Tibial artery (tissue), 4 donors: ENCODE measurements around the gene CD200R1L.
"Not testable (repeated sequence)": the region's sequence is repeated elsewhere in the genome, so short reads cannot be mapped to it uniquely, and the experiment has no call there.

Experiments used
- DNase-seq, 2 donors: peaks; one replicate each; pipeline ENCODE4 v3.0.0-alpha.2; 2019
- H3K27ac ChIP-seq, 2 donors: fragments of 200-600 bp; sonication (generic) in 1 of 2; 1 replicate in 1 of 2; 2 replicates in 1 of 2; pipeline ENCODE4 v1.5.1; 2018 to 2019; ENCODE audit warnings: mild to moderate bottlenecking in 1 of 2
- H3K27me3 ChIP-seq, 2 donors: fragments of 200-600 bp; sonication (generic) in 1 of 2; one replicate each; pipeline versions ENCODE4 v1.5.1 to v1.6.0; 2016 to 2019
- H3K36me3 ChIP-seq, 3 donors: fragments of 200-600 bp; sonication (generic) in 2 of 3; one replicate each; pipeline ENCODE4 v1.5.1; 2016 to 2019; ENCODE audit warnings: mild to moderate bottlenecking in 2 of 3
- H3K4me1 ChIP-seq, 4 donors: fragments of 200-600 bp; sonication (generic) in 2 of 4; 1 replicate in 3 of 4; 2 replicates in 1 of 4; pipeline ENCODE4 v1.5.1; 2016 to 2019
- H3K4me3 ChIP-seq, 2 donors: fragments of 200-600 bp; sonication (generic) in 1 of 2; 1 replicate in 1 of 2; 2 replicates in 1 of 2; pipeline ENCODE4 v1.5.1; 2018 to 2019; ENCODE audit warnings: mild to moderate bottlenecking in 2 of 2
- H3K9me3 ChIP-seq, 3 donors: fragments of 200-600 bp; sonication (generic) in 1 of 3; one replicate each; pipeline ENCODE4 v1.5.1; 2016 to 2019
- intact Hi-C: fragments of 100-400 bp; cut with DNase I; formaldehyde crosslinking; loops from one replicate; pipeline ENCODE4 v1.15.0; 2023; ENCODE audit warnings: low total_unique reads
- TF ChIP-seq, protein P1 (sequence below), 2 experiments: fragments of 200-600 bp in 1 of 2; fragments of 450-650 bp in 1 of 2; IDR thresholded peaks; one replicate each; pipeline ENCODE4 v1.5.1; 2017 to 2019; ENCODE audit warnings: antibody characterized with exemption in 2 of 2, mild to moderate bottlenecking in 1 of 2, moderate library complexity in 1 of 2

Gene CD200R1L

DNA sequence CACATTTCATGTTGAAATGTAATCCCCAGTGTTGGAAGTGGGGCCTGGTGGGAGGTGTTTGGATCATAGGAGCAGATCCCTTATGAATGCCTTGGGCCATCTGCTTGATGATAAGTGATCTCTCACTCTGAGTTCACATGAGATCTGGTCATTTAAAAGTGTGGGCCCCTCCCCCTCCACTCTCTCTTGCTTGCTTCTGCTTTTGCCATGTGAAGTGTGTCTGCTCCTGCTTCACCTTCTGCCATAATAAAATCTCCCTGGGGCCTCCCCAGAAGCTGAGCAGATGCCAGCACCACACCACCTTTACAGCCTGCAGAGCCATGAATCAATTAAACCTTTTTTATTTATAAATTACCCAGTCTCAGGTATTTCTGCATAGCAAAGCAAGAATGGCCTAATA is 14.2 kb upstream of the CD200R1L start:
- Histone ChIP-seq H3K27me3 (no peaks in the 10 kb centered on the region), H3K4me1 (no peaks in the 10 kb centered on the region), H3K36me3 (no peaks in the 10 kb centered on the region), H3K27ac (no peak overlapping the region), H3K4me3 (no peak overlapping the region), H3K9me3 (peaks cover 0 to 11% (median 0%) of the 10 kb centered on the region in 3 donors)
- no peak for DNase-seq
- intact Hi-C loops = no loop called here
- TF ChIP-seq, protein P1, sequence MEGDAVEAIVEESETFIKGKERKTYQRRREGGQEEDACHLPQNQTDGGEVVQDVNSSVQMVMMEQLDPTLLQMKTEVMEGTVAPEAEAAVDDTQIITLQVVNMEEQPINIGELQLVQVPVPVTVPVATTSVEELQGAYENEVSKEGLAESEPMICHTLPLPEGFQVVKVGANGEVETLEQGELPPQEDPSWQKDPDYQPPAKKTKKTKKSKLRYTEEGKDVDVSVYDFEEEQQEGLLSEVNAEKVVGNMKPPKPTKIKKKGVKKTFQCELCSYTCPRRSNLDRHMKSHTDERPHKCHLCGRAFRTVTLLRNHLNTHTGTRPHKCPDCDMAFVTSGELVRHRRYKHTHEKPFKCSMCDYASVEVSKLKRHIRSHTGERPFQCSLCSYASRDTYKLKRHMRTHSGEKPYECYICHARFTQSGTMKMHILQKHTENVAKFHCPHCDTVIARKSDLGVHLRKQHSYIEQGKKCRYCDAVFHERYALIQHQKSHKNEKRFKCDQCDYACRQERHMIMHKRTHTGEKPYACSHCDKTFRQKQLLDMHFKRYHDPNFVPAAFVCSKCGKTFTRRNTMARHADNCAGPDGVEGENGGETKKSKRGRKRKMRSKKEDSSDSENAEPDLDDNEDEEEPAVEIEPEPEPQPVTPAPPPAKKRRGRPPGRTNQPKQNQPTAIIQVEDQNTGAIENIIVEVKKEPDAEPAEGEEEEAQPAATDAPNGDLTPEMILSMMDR (IDR thresholded peaks at IDR 0.05) = no peak

DNA sequence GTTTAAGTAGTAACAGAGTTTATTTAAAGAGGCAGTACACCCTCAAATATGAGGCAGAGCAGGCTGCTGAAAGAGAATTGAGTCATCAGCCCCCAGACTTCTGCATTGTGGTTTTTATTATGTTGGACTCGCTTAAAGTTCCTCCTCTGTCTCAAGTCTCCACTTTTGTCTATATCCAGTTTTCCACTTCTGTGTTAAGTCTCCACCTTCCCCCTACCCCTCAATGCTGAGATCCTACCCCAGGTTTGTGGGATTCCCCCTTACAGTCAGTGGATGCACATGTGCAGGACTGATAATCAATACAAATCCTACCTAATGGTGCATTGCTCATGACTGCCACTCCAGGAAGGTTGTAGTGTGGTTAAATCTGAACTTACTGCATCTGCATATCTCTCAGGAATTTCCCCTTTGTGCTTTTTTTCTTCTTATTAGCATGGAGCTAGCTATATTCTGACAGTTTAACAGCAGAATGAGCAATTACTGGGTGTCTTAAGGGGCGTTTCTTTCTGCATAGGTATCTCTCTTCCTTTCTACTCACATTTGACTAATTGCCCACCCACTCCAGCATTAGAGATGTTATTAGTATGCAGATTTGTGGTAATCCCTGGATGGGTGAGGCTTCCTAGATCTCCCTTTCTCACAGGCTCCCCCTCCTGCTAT is 11.9 kb upstream of the CD200R1L start:
- TF ChIP-seq, protein P1 (IDR thresholded peaks at IDR 0.05) = no peak
- Histone ChIP-seq H3K4me3 (no peak overlapping the region), H3K27ac (no peak overlapping the region), H3K27me3 (no peaks in the 10 kb centered on the region), H3K4me1 (no peaks in the 10 kb centered on the region), H3K9me3 (peaks cover 0 to 11% (median 0%) of the 10 kb centered on the region in 3 donors), H3K36me3 (no peaks in the 10 kb centered on the region)
- intact Hi-C loops = no loop called here
- DNase-seq = no peak

GRCh38 chr3:112857526-112857925 is 10.9 kb upstream of the CD200R1L start:
- H3K27ac ChIP-seq = no peak overlapping the region
- H3K27me3 ChIP-seq = no peaks in the 10 kb centered on the region

GRCh38 chr3:112856537-112856936 is 9.9 kb upstream of the CD200R1L start:
- no peak overlapping the region for H3K27ac ChIP-seq
- no peaks in the 10 kb centered on the region for H3K27me3 ChIP-seq
- no peaks in the 10 kb centered on the region for H3K36me3 ChIP-seq
- DNase-seq = no peak
- H3K9me3 ChIP-seq = peaks cover 0 to 11% (median 0%) of the 10 kb centered on the region in 3 donors
- intact Hi-C loops = no loop called here
- H3K4me1 ChIP-seq = no peaks in the 10 kb centered on the region
- H3K4me3 ChIP-seq = no peak overlapping the region
- TF ChIP-seq, protein P1 (IDR thresholded peaks at IDR 0.05) = no peak

More at GRCh38 chr3:112857526-112857925, 10.9 kb upstream of the CD200R1L start:
- peaks cover 0 to 11% (median 0%) of the 10 kb centered on the region in 3 donors for H3K9me3 ChIP-seq
- H3K36me3 ChIP-seq = no peaks in the 10 kb centered on the region
- H3K4me1 ChIP-seq = no peaks in the 10 kb centered on the region
- intact Hi-C loops = no loop called here
- TF ChIP-seq, protein P1 (IDR thresholded peaks at IDR 0.05) = no peak
- no peak for DNase-seq
- no peak overlapping the region for H3K4me3 ChIP-seq

- peaks cover 0 to 11% (median 0%) of the 10 kb centered on the region in 3 donors for H3K9me3 ChIP-seq
- no peak overlapping the region for H3K27ac ChIP-seq
- DNase-seq = no peak
- intact Hi-C loops = no loop called here
- H3K4me1 ChIP-seq = no peaks in the 10 kb centered on the region
- TF ChIP-seq, protein P1 (IDR thresholded peaks at IDR 0.05) = no peak
- H3K27me3 ChIP-seq = no peaks in the 10 kb centered on the region
- H3K4me3 ChIP-seq = no peak overlapping the region
- no peaks in the 10 kb centered on the region for H3K36me3 ChIP-seq
These were observed 9.2 kb upstream of the CD200R1L start for GRCh38 chr3:112855883-112856282.

DNA sequence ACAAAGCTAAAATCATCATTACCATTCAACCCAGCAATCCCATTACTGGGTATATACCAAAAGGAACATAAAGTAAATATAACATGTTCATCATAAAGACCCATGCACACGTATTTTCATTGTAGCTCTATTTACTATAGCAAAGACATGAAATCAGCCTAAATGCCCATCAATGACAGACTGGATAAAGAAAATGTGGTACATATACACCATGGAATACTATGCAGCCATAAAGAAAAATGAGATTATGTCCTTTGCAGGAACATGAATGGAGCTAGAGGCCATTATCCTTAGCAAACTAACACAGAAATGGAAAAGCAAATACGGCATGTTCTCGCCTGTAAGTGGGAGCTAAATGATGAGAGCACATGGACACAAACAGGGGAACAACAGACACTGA is 8.4 kb upstream of the CD200R1L start:
- peaks cover 0 to 11% (median 0%) of the 10 kb centered on the region in 3 donors for H3K9me3 ChIP-seq
- H3K4me1 ChIP-seq, H3K4me3 ChIP-seq, H3K27me3 ChIP-seq, H3K27ac ChIP-seq, intact Hi-C loops, DNase-seq, H3K36me3 ChIP-seq: not testable (repeated sequence)
